Right ventricle myocardium inferior (tissue), 1 donor: ENCODE measurements around the gene ANO6. TPM values are rescaled to one million over a fixed set of nuclear protein-coding genes. Genes with fewer than 3 reads are reported as not detected.

Source experiments
- ATAC-seq: fragments of 200-7000 bp; cut with Tn5 transposase; one replicate; pipeline ENCODE4 v1.9.1; 2020; ENCODE audit warnings: mild to moderate bottlenecking, moderate library complexity
- DNase-seq: peaks from one replicate; pipeline ENCODE4 v3.0.0; 2021; ENCODE audit errors: missing footprints
- intact Hi-C: fragments of 100-400 bp; cut with DNase I; formaldehyde crosslinking; loops from one replicate; pipeline ENCODE4 v1.11.0; 2022
- total RNA-seq: library from RNA; stranded (reverse); fragmentation: NEBNext Ultra II Directional; extraction: Animal tissue kit (Norgen Biotek cat#: 25700); gene quantifications from one replicate; pipeline ENCODE4 v1.2.1, GENCODE V29; 2021
- donor health status: DM: no; HTN: yes; CAD: no; lungs with severe emphysema.

The ANO6 gene
- total RNA-seq, 1 donor from 2014 or later: 49.0 TPM

DNA sequence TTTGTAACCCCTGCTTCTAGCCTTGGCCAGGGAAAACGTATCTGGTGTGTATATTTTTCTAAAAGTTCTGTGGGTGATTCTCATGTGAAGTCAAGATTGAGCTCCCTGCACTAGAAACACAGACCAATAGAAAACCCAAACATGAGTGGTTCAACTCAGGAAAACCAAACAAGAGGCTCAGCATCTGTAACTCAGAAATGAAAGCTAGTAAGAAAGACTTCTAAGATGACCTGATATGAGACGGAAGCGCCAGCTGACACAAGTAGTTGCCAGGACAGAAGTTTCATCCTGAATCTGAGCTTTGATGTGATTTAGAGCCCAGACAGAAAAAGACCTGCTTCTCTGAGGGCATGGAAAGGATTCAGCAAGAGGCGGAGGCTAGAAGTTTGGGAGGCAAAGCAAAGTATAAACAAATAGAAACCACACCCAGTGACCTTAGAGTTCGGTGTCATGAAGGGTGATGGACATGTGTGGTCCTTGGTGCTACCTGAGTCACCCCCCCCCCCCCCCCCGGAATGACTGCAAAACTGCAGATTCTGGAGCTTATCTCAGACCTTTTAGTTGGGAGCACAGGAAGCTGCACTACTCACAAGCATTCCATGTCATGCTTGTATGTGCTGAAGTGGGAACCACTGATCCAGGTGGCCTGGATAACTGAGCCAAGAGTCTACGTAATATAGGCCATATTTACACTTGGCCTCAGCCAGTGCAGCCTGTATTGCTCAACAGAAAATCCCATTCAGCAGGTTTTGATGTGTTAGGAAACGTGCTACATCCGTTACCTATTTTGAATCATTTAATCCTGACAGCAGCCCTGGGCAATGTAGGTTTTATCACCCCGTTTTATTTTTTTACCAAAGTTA lies 191.3 kb downstream of the ANO6 start:
- ATAC-seq (peak; percentile 65), DNase-seq (peak; percentile 41)
- intact Hi-C loops: no loop called here

DNA sequence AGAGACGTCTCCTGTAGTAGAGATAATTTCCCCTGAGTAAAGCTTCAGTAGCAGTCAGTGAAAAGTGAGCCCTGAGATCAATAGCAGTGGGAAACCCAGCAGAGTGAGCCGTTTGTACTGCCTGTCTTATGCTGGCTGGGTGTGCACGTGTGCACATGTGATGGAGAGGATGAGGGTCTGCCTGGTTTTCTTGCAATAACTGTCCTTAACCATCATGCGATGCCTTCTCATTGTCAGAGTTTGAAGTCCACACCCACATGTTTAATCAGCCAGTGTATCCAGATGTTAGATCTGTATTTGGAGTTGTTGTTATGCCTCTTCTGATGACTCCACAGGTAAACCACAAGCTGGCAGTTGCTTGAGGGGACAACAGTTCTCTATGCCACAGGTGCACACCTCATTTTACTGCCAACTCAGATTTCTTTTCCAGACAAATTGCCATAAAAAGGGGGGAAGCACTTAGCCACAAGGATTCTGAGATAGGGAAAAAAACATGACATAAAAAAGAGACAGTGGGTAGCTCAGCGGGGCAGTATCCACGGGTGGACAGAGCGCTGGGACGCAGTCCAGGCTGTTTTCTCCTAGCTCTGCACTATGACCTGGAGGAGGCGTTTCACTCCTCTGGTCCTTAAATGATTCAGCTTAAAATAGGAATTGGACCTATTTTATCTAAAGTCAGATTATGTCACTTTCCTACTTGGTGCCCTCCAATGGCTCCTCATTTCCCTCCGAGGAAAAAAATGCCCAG lies 192.3 kb downstream of the ANO6 start:
- ATAC-seq (no peak), DNase-seq (no peak)
- intact Hi-C loops: no loop called here

DNA sequence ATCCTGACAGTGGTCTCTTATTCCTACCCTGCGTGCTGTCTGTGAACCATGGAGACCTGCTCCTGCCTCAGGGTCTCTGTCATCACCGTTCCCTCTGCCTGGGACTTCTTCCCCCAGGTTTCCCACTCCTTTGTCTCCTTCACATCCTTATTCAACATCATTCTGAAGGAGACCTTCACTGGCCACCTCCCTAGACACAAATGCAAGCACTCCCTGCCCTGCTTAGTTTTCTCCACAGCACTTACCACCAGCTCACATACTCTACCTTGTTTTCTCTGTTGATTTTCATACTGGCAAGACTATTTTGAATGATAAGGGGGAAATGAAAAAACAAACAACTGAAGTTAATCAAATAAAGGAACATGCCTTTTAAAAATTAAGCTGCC lies 192.8 kb downstream of the ANO6 start:
- no peak for DNase-seq
- intact Hi-C loops: no loop called here
- no peak for ATAC-seq

DNA sequence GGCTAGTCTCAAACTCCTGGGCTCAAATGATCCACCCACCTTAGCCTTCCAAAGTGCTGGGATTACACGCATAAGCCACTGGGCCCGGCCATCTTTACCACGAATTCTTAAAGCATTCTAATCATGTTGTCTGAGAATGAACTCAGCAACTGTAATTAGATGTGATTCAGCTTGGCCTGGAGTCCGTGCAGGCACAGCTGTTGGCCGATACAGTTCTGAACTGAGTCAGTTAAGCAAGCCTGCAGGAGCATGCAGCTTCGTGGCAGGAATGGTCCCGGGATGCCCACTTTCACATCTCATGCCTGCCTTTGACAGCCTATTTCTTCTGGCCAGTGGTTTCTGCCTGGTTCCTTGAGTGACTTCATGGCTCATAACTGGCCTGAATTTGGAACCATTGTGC lies 194.1 kb downstream of the ANO6 start:
- intact Hi-C loops: no loop called here
- DNase-seq (peak; percentile 31), ATAC-seq (no peak)

DNA sequence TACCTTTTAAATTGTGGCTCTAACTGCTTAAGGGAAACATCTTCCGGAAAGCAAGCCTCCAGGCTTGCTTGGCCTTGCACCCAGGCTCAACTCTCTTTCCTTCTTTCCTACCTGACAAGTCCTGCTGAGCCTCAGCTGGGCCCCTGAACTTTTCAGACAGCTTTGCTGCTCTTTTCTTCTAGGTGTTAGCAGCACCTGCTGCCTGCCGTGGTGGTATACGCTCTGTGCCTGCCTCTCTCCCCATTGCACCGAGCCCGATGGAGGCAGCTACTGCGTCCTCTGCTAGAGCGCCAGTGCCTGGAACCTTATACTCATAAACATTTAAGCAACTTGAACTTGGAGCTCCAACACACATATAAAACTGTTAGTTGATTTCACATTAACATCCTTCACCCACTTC lies 195.7 kb downstream of the ANO6 start:
- DNase-seq (no peak), ATAC-seq (no peak)
- intact Hi-C loops: no loop called here

DNA sequence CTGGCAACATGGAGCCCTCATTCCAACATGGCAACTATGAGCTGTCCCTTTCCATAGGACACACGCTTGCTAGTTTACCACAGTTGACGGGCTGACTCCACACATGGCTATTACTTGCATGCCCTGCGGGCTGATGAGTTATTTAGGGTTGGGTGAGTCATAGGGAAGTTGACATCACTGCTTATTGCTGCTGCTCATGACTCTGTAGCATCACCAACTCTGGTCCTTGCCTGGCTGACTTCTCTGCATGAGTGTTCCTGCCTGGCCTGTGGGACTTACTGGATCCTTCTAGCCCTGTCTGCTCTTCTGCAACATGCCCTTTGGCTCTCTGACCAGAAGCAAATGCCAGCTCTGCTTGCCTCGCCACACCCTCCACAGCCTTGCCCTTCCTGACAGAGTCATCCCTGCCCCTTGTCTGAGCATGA lies 199.5 kb downstream of the ANO6 start:
- ATAC-seq (peak; percentile 69), DNase-seq (peak; percentile 60)
- intact Hi-C loops: no loop called here

DNA sequence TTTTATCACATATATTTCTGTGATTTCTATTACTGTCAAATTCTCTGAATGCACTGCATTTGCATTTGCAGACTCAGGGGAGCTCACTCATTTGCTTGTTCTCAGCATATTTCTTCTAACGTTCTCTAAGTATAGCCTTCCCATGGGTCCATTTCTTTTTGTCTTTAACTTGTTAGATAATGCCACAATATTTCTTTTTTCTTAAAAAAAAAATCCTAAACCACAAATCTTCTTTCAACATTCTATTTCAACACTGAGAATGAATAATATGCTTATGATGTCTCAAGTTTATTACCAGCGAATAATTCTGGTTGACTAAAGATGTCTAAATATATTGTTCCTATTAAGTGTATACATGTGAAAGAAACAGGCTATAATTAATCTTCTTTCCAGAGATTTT lies 200.2 kb downstream of the ANO6 start:
- ATAC-seq: no peak
- intact Hi-C loops: no loop called here
- no peak for DNase-seq

DNA sequence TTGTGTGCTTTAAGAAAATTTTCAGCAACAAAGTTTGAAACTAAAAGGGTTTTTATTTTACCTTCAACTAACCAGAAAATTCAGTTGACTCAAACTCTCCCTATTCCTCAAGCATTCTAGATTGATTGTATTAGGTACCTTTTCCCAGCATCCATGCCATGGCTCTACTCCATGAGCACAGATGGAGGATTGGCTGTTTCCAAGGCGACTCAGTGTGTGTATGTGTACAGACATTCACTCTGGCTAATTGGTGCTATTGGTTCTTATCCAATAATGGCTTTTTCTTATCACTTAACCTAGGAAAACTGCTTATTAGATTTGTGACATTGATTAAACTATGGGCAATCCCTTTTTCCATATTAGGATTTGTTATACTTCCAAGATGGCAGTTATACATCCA lies 202.6 kb downstream of the ANO6 start:
- intact Hi-C loops: no loop called here
- DNase-seq (no peak), ATAC-seq (no peak)

DNA sequence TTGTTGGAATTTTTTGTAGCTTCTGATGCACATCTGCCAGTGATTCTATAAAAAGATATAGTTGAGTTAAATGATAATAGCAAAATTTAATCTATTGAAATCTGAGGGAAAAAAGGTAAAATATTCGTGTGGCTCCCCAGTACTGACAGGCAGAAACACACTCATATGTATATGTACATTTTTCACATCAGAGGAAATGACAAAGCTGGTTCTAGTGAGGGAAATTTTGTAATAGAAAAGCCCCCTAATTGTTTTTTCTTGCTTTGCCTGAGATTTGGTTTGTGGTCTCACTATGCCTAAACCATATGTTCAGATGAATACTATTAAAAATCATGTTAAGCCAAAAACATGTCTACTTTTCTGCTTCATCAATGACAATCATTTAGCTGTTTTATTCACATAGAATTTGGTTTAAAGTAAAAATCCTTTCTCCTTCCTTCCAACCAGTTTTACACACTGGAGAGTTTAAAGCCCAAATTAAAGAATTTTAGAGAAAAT lies 203.5 kb downstream of the ANO6 start:
- ATAC-seq (no peak), DNase-seq (no peak)
- intact Hi-C loops: no loop called here

DNA sequence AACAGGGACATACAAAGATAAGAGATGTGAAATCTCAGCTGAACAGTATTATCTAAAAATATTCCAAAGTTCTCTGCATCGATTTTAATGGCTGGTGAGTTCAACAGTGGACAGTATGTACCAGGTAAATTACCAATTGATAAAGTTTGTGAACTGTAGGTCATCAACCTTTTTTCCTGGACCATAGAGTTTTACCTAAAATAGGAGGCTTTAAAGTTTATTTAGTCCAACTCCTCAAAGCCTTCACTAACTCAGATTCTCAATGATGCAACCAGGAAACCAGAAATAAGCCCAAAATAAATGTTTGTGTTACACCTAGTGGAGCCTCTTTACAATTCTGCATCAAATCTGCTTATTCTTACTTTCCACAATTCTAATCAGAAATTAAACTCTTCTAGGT lies 205.8 kb downstream of the ANO6 start:
- intact Hi-C loops: no loop called here
- DNase-seq: no peak
- ATAC-seq: no peak

DNA sequence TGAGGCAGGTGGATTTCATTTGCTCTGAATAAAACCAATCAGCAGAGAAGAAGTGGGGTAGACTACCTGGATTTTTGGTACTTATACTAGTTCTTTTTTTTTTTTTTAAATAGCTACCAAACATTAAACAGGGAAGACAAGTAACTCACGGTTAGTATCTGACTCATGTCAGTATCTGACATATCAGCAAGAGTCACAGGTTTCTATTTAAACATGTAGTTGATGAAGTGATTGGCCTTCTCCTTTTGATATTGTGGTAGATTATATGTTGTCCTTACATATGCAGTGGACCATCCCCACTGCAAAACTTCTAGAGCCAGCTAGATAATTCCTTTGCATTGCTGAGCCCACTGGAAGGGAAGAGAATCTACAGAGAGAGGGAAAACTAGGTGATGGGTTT lies 208.0 kb downstream of the ANO6 start:
- ATAC-seq: no peak
- intact Hi-C loops: no loop called here

DNA sequence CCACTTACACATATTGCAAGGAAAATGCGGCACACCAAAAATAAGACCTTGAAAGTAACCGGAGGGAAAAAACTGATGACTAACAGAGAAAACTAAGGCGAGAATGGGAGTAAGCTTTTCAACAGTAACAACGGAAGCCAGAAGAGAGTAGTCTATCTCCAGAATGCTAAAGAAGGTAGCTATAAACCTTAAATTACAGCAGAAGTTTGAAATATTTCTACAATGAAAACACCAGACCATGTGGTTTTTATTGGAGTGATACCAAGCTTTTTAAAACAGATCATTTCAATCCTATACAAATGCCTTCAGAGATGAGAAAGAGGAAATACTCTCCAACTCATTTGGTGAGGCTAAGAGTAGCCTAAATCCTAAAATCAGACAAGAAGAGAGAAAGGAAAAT lies 209.5 kb downstream of the ANO6 start:
- DNase-seq: no peak
- no peak for ATAC-seq
- intact Hi-C loops: no loop called here

More for the DNA sequence above, 208.0 kb downstream of the ANO6 start:
- DNase-seq: no peak

DNA sequence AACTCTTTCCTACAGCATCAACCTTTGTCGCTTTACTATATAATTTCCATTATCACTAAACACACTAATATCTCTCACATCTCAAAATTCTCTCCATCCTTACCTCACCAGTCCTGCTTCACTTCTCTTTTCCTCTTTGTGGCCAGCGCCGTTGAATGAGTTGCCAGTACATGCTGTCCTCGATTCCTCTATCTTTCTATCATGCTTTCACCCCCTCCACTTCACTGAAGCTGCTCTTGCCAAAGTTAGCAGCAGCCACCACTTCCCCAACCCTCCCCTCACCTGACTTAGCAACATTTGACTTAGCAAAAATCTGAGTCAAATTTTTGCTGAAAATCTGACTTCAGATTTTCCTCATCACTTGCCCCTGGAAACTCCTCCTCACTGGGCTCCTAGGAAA lies 210.4 kb downstream of the ANO6 start:
- ATAC-seq (peak; percentile 77), DNase-seq (no peak)
- intact Hi-C loops: no loop called here

DNA sequence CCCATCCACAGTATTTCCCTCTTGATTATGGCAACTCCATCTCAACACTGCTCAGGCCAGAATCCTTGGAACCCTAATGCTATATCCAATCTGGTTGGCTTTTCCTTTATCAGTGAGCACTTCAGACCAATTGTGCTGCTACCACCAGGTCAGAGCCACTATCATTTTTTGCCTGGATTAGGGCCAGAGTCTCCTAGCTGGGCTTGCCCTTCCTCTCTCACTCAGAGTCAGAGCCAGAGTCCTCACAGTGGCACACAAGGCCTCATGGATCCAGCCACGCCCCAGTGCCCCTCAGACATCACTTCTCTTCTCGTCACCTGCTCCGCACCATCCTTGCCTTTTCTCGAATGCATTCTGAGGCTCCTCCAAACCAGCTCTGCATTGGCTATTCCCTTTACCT lies 211.1 kb downstream of the ANO6 start:
- intact Hi-C loops: no loop called here
- ATAC-seq (peak; percentile 92), DNase-seq (peak; percentile 35)

DNA sequence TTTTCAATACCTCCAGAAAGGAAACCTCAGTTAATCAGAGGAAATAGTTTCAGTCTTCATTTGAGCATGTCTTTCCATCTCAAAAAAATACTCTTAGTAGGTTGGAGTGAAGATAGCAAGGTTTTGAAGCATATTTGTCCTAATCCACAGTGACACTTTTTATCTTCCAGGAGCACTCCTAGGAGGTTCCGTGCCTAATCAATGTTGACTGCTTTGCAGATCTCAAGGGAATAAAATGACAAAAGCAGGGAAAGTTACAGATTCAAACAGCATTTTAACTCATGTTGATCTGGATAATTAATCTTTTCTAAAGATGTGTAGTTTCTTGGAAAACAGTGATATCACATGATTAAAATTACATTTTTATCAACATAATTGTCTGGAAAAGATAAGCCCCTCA lies 213.9 kb downstream of the ANO6 start:
- intact Hi-C loops: no loop called here
- ATAC-seq: no peak
- DNase-seq: no peak

DNA sequence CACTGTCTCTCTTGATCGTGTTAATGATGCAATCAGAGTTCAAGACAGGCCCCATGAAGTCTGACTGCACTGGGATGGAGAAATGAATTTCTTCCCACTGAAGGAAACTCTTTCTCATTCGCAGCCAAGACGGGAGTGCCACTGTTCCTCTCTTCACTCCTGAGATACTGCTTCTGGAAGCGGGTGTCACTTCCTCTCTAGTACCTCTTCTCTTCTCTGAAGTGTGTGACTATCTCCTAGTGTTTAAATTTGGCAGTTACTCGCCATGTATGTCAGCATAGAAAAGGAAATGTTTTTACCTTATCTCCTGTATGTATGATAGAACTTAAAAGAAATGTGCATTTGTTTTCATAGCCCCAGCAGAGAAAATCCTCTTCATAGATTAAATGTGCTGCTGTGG lies 215.2 kb downstream of the ANO6 start:
- intact Hi-C loops: no loop called here
- ATAC-seq: no peak

DNA sequence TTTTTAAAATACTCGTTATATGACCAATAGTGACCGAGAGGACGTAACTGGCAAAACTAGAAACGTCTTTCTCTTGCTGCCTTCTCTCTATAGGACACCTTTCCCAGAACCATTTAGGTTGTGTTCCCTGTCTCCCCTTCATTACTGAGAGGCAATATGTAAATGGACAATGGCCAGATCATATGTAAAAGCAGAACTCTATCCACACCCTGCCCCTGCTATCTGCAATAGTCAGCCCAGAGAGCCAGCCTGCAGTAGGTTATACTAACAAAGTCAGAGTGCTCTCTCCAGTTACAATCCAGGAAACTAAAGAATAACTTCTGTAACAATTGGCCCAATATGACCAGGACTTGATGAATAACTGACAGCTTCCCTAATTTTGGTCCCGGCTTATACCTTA lies 216.8 kb downstream of the ANO6 start:
- ATAC-seq (no peak), DNase-seq (no peak)
- intact Hi-C loops: no loop called here

More for the DNA sequence above, 215.2 kb downstream of the ANO6 start:
- DNase-seq: no peak

DNA sequence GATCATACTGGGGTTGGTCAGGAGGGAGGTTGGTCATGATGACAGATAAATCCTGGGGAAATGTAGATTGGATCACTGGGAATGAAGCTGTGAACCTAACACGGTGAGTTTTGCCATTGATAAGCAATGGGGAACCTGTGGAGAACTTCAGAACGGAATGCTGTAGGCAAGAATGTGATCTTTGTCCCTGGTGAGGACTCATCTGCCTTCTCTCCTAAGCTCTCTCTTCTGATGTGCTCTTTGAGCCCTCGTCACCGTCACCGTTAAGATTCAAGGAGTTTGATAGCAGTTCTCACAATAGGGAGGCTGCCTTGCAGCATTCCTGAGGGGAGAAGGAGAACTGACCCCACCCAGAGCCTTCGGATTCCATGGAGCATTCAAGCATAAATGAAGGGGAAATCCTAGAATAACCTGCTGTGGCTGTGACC lies 217.6 kb downstream of the ANO6 start:
- intact Hi-C loops: no loop called here
- ATAC-seq (no peak), DNase-seq (no peak)

DNA sequence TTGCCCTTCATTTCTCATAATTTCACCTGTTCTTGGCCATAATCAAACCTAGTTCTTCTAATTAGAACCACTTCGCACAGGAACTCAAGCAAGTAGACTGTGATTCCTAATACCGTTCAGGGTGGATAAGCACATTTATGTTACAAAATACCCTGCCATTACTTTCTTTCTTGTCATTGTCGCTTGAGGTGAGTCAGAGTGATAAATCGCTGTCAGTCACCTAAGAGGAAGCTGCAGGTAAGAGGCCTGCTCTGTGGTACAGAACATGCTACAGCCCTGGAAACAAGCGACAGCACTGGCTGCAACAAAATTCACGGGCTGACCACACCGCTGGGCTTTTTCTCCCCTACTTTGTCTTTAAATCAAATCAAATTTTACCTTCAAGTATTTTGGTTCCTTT lies 218.2 kb downstream of the ANO6 start:
- DNase-seq (no peak), ATAC-seq (no peak)
- intact Hi-C loops: no loop called here
